Measurements from ENCODE around the gene ITPR3. TPM values are rescaled to one million over a fixed set of nuclear protein-coding genes. Genes with fewer than 3 reads are reported as not detected.
A peak's percentile ranks its signal among the peaks of the same experiment; 100 is the strongest.

The ITPR3 gene
- total and polyA plus RNA-seq, 2 of the 13 experiments (the other 11 are each of a cell fraction or from before 2014, with no cell fraction given), result 3.8 to 21.4 TPM

- no peak for TF ChIP-seq FOXO4 (CRISPR knock-in tag; conservative IDR thresholded peaks at IDR 0.05)
- TF ChIP-seq E2F5 (CRISPR knock-in tag; conservative IDR thresholded peaks at IDR 0.05), result no peak
- no peak for TF ChIP-seq PRDM4 (CRISPR knock-in tag; IDR thresholded peaks at IDR 0.05; ENCODE audit: borderline replicate concordance)
- peak; percentile 84 for TF ChIP-seq POLR2G (IDR thresholded peaks at IDR 0.05; ENCODE audit: low read depth, low read length)
- TF ChIP-seq DPF2 (CRISPR knock-in tag; IDR thresholded peaks at IDR 0.05; ENCODE audit: borderline replicate concordance, low read depth), result no peak
- peak; percentile 29; the same call in 1 of the 2 replicates for TF ChIP-seq PRDM10 (CRISPR knock-in tag; IDR thresholded peaks at IDR 0.05; ENCODE audit: low read depth)
- TF ChIP-seq ZBTB20 (CRISPR knock-in tag; IDR thresholded peaks at IDR 0.05; ENCODE audit: borderline replicate concordance, low read depth), result peak; percentile 87; the same call in 1 of the 2 replicates
- no peak for TF ChIP-seq CC2D1A (CRISPR knock-in tag; IDR thresholded peaks at IDR 0.05)
- peak; percentile 88 for TF ChIP-seq HOXA3 (CRISPR knock-in tag; IDR thresholded peaks at IDR 0.05)
- no peak for TF ChIP-seq ARID3A (IDR thresholded peaks at IDR 0.05; ENCODE audit: low read depth, low read length)
- TF ChIP-seq NFIB (CRISPR knock-in tag; IDR thresholded peaks at IDR 0.05; ENCODE audit: borderline replicate concordance), result no peak
- no peak for TF ChIP-seq ZNF160 (CRISPR knock-in tag; IDR thresholded peaks at IDR 0.05)
- TF ChIP-seq HOXA5 (CRISPR knock-in tag; IDR thresholded peaks at IDR 0.05), result peak; percentile 38; the same call in 1 of the 2 replicates
Observed at GRCh38 chr6:33579828-33580714, 41.1 kb upstream of the ITPR3 start, which contains the start of gene BAK1 (continued).

Measured in HepG2 (cell line).